ENCODE measurements around the gene TEKT5. TPM values are rescaled to one million over a fixed set of nuclear protein-coding genes. Genes with fewer than 3 reads are reported as not detected.

TEKT5 gene
- total and polyA plus RNA-seq, 4 donors = 0.13 to 0.92 TPM; not detected in 2

GRCh38 chr16:10638101-10638500, 56.6 kb downstream of the TEKT5 start:
- no peak overlapping the region for H3K9ac ChIP-seq (ENCODE audit: low read depth in 1 of 2, low read length in 2 of 2)
- H3K36me3 ChIP-seq (ENCODE audit: control insufficient read depth in 4 of 4, insufficient read depth in 3 of 4, low read depth in 1 of 4, low read length in 3 of 4) = no peaks in the 10 kb centered on the region
- TF ChIP-seq GABPA (IDR thresholded peaks at IDR 0.05 in 1 of 2, conservative IDR thresholded peaks at IDR 0.05 in 1 of 2) = no peak
- TF ChIP-seq RAD21 (IDR thresholded peaks at IDR 0.05) = no peak
- no peak for TF ChIP-seq YY1 (IDR thresholded peaks at IDR 0.05)
- no peak for TF ChIP-seq FOXA1 (IDR thresholded peaks at IDR 0.05)
- TF ChIP-seq HNF4A (conservative IDR thresholded peaks at IDR 0.05) = no peak
- no peak for TF ChIP-seq HNF4G (IDR thresholded peaks at IDR 0.05)
- TF ChIP-seq SP1 (IDR thresholded peaks at IDR 0.05) = no peak
- no peak for TF ChIP-seq CTCF (IDR thresholded peaks at IDR 0.05; ENCODE audit: low read depth, low read length, missing input control)
- TF ChIP-seq EGR1 (IDR thresholded peaks at IDR 0.05; ENCODE audit: low read depth in 2 of 2) = no peak
- TF ChIP-seq MAX (IDR thresholded peaks at IDR 0.05) = no peak
- TF ChIP-seq RXRA (IDR thresholded peaks at IDR 0.05) = no peak
- no peak for TF ChIP-seq ATF3 (IDR thresholded peaks at IDR 0.05)
- TF ChIP-seq REST (IDR thresholded peaks at IDR 0.05) = no peak
- no peak for TF ChIP-seq NR2F2 (IDR thresholded peaks at IDR 0.05)
- no peak for TF ChIP-seq JUND (IDR thresholded peaks at IDR 0.05)
- WGBS = 88% methylated on average over 6 of the region's 6 CpGs
- H3K9me3 ChIP-seq (ENCODE audit: control insufficient read depth in 4 of 4, low read length in 3 of 4) = no peaks in the 10 kb centered on the region
- no peak overlapping the region for H3K27ac ChIP-seq (ENCODE audit: low read depth in 1 of 2, low read length in 2 of 2)
- H3K27me3 ChIP-seq (ENCODE audit: control insufficient read depth in 4 of 4, insufficient read depth in 4 of 4, low read length in 3 of 4) = no peaks in the 10 kb centered on the region
- no peak for DNase-seq (ENCODE audit: low spot score)
- H3K4me3 ChIP-seq (ENCODE audit: low read depth in 1 of 3, low read length in 3 of 3) = no peak overlapping the region
- no peaks in the 10 kb centered on the region for H3K4me1 ChIP-seq (ENCODE audit: control insufficient read depth in 4 of 4, insufficient read depth in 4 of 4, low read length in 3 of 4)

GRCh38 chr16:10637337-10638037, 57.2 kb downstream of the TEKT5 start:
- 68% methylated on average over 6 of the region's 6 CpGs for WGBS

More at GRCh38 chr16:10637337-10638037, 57.2 kb downstream of the TEKT5 start:
- H3K9me3 ChIP-seq (ENCODE audit: control insufficient read depth in 4 of 4, low read length in 3 of 4) = no peaks in the 10 kb centered on the region
- no peak overlapping the region for H3K27ac ChIP-seq (ENCODE audit: low read depth in 1 of 2, low read length in 2 of 2)
- H3K4me1 ChIP-seq (ENCODE audit: control insufficient read depth in 4 of 4, insufficient read depth in 4 of 4, low read length in 3 of 4) = no peaks in the 10 kb centered on the region
- H3K9ac ChIP-seq (ENCODE audit: low read depth in 1 of 2, low read length in 2 of 2) = no peak overlapping the region
- no peak for TF ChIP-seq NR2F2 (IDR thresholded peaks at IDR 0.05)
- no peak for TF ChIP-seq TAF1 (conservative IDR thresholded peaks at IDR 0.05)
- no peak for TF ChIP-seq RXRA (IDR thresholded peaks at IDR 0.05)
- no peak for TF ChIP-seq EGR1 (IDR thresholded peaks at IDR 0.05; ENCODE audit: low read depth in 2 of 2)
- TF ChIP-seq JUND (IDR thresholded peaks at IDR 0.05) = no peak
- TF ChIP-seq YY1 (IDR thresholded peaks at IDR 0.05) = no peak
- TF ChIP-seq FOXA2 (IDR thresholded peaks at IDR 0.05) = no peak
- no peak for TF ChIP-seq GABPA (IDR thresholded peaks at IDR 0.05 in 1 of 2, conservative IDR thresholded peaks at IDR 0.05 in 1 of 2)
- no peak for TF ChIP-seq HNF4G (IDR thresholded peaks at IDR 0.05)
- no peak for TF ChIP-seq SP1 (IDR thresholded peaks at IDR 0.05)
- no peak for TF ChIP-seq MAX (IDR thresholded peaks at IDR 0.05)
- no peak for TF ChIP-seq RAD21 (IDR thresholded peaks at IDR 0.05)
- TF ChIP-seq ZBTB33 (IDR thresholded peaks at IDR 0.05) = no peak
- TF ChIP-seq REST (IDR thresholded peaks at IDR 0.05) = no peak
- no peak for DNase-seq (ENCODE audit: low spot score)
- no peaks in the 10 kb centered on the region for H3K36me3 ChIP-seq (ENCODE audit: control insufficient read depth in 4 of 4, insufficient read depth in 3 of 4, low read depth in 1 of 4, low read length in 3 of 4)
- H3K4me3 ChIP-seq (ENCODE audit: low read depth in 1 of 3, low read length in 3 of 3) = no peak overlapping the region
- no peaks in the 10 kb centered on the region for H3K27me3 ChIP-seq (ENCODE audit: control insufficient read depth in 4 of 4, insufficient read depth in 4 of 4, low read length in 3 of 4)

Measured in liver (tissue), 9 donors.